ENCODE results near the gene GPRC5C.

GRCh38 chr17:74426551-74427047 is 5.3 kb upstream of the GPRC5C start:
- TF ChIP-seq POLR2A (IDR thresholded peaks at IDR 0.05; ENCODE audit: low read length) (no peak), RFX5 (IDR thresholded peaks at IDR 0.05) (no peak), CEBPB (IDR thresholded peaks at IDR 0.05) (no peak), MAFK (IDR thresholded peaks at IDR 0.05; ENCODE audit: partially characterized antibody) (no peak), MAZ (IDR thresholded peaks at IDR 0.05; ENCODE audit: borderline replicate concordance, low read depth, low read length) (no peak), CTCF (IDR thresholded peaks at IDR 0.05) (no peak), JUNB (IDR thresholded peaks at IDR 0.05) (no peak), MYC (IDR thresholded peaks at IDR 0.05; ENCODE audit: borderline replicate concordance, low read length) (no peak), USF2 (IDR thresholded peaks at IDR 0.05) (no peak)
